Gastrocnemius medialis (tissue), 4 donors: ENCODE data around the gene KLF2. TPM values are rescaled to one million over a fixed set of nuclear protein-coding genes. Genes with fewer than 3 reads are reported as not detected.

Source experiments
- ATAC-seq, 2 donors: fragments of 150-250 bp; one replicate each; pipeline ENCODE4 v1.9.1; 2016
- DNase-seq, 2 donors: peaks; one replicate each; pipeline ENCODE4 v3.0.0-alpha.2; 2019
- H3K27ac ChIP-seq, 4 donors: fragments of 200-600 bp; sonication (generic); 1 replicate in 1 of 4; 2 replicates in 3 of 4; pipeline ENCODE4 v1.5.1; 2016 to 2018; ENCODE audit warnings: mild to moderate bottlenecking in 2 of 4, moderate library complexity in 1 of 4
- H3K27me3 ChIP-seq, 3 donors: fragments of 200-600 bp; sonication (generic) in 2 of 3; 1 replicate in 1 of 3; 2 replicates in 2 of 3; pipeline versions ENCODE4 v1.5.1 to v1.6.0; 2016 to 2019; ENCODE audit warnings: mild to moderate bottlenecking in 1 of 3, moderate library complexity in 1 of 3
- H3K36me3 ChIP-seq, 2 donors: fragments of 200-600 bp; sonication (generic) in 1 of 2; one replicate each; pipeline ENCODE4 v1.5.1; 2017 to 2018
- H3K4me1 ChIP-seq, 2 donors: fragments of 200-600 bp; sonication (generic) in 1 of 2; one replicate each; pipeline ENCODE4 v1.5.1; 2016 to 2017; ENCODE audit warnings: mild to moderate bottlenecking in 2 of 2
- H3K4me3 ChIP-seq, 4 donors: fragments of 200-600 bp; sonication (generic) in 3 of 4; 1 replicate in 1 of 4; 2 replicates in 3 of 4; pipeline ENCODE4 v1.5.1; 2016 to 2019; ENCODE audit warnings: mild to moderate bottlenecking in 2 of 4
- H3K9me3 ChIP-seq, 3 donors: fragments of 200-600 bp; sonication (generic) in 2 of 3; 1 replicate in 1 of 3; 2 replicates in 2 of 3; pipeline ENCODE4 v1.5.1; 2016 to 2019
- CTCF ChIP-seq, 5 experiments: fragments of 450-650 bp in 3 of 5; fragments of 200-600 bp in 2 of 5; sonication (generic) in 2 of 5; IDR thresholded peaks in 4 of 5; conservative IDR thresholded peaks in 1 of 5; 1 replicate in 4 of 5; 2 replicates in 1 of 5; pipeline ENCODE4 v1.5.1; 2016 to 2019; ENCODE audit warnings: antibody characterized with exemption in 5 of 5, mild to moderate bottlenecking in 3 of 5, moderate library complexity in 3 of 5
- POLR2A ChIP-seq, 2 donors: fragments of 450-650 bp; IDR thresholded peaks; one replicate each; pipeline ENCODE4 v1.6.1; 2017; ENCODE audit warnings: antibody characterized with exemption in 2 of 2, mild to moderate bottlenecking in 2 of 2, moderate library complexity in 2 of 2
- in situ Hi-C, 4 donors: fragments of 200-750 bp; cut with MboI; loops; one replicate each; pipeline versions ENCODE4 v1.15.0 to v1.8.0; 2017; ENCODE audit warnings: low sequenced_read_pairs in 4 of 4
- intact Hi-C: fragments of 100-400 bp; cut with DNase I; formaldehyde crosslinking; loops from one replicate; pipeline ENCODE4 v1.15.1; 2023; ENCODE audit warnings: low total_unique reads
- total RNA-seq, 4 donors: library from RNA; depleted of rRNA; stranded (reverse); fragments of >200 nt; gene quantifications; one replicate each; pipeline versions ENCODE4 v1.1.0 to v1.2.3, GENCODE V29; 2016

The KLF2 gene
- total RNA-seq, 4 donors from 2014 or later: 6.8 to 45.6 (median 32.0) TPM

DNA sequence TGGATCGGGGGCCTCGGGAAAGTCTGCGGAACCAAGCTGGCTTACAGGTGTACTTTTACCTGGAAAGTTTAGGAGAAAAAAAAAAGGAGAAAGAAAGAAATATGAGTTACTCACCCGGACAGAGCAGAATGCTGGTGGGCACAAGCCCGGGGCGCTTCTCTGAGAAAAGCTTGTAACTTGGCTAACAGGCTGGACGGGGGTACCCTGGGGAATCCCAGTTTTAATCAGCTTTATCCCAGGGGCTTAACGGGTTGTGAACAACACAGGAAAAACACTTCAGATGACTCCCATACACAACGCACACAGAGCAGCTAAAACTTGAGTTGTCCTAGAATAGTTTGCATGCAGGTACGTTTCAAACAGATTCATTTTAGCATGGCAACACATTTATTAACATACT, 37.3 kb downstream of the KLF2 start:
- peaks cover 0 to 8% of the 10 kb centered on the region in 2 donors for H3K36me3 ChIP-seq
- DNase-seq (no peak), ATAC-seq (no peak)
- H3K27me3 ChIP-seq: no peaks in the 10 kb centered on the region
- TF ChIP-seq POLR2A (IDR thresholded peaks at IDR 0.05) (no peak), CTCF (IDR thresholded peaks at IDR 0.05 in 4 of 5, conservative IDR thresholded peaks at IDR 0.05 in 1 of 5) (no peak)
- no peak overlapping the region for H3K4me3 ChIP-seq
- H3K4me1 ChIP-seq: peaks cover 24 to 34% of the 10 kb centered on the region in 2 donors
- in situ Hi-C loops (no loop called here), intact Hi-C loops (no loop called here)
- peak overlapping the region in 2 of 4 donors; percentile 7 to 14 for H3K27ac ChIP-seq
- no peaks in the 10 kb centered on the region for H3K9me3 ChIP-seq

GRCh38 chr19:16363133-16363851, 38.7 kb downstream of the KLF2 start:
- DNase-seq: no peak
- in situ Hi-C loops: no loop called here

DNA sequence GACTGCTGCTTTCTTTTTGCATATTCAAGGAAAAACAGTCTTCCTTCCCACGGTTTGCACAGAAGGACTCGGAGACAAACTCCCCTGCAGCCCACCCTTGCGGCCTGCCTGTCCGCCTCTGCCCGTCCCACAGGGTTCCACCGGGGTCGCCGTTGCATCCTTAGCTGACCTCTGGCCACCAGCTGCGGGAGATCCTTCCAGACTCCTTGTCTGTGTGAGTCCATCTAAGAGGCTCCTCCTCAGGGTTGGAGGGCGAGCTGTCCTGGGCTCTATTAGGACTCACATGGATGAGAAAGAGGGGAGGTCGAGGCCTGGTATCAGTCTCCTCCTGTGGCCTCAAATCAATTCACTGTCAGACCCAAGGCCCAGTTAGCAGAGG, 39.2 kb downstream of the KLF2 start:
- H3K36me3 ChIP-seq: no peaks in the 10 kb centered on the region
- H3K27ac ChIP-seq: peak overlapping the region; percentile 18 to 86 (median 46)
- no peak for TF ChIP-seq CTCF (IDR thresholded peaks at IDR 0.05 in 4 of 5, conservative IDR thresholded peaks at IDR 0.05 in 1 of 5)
- no peak for TF ChIP-seq POLR2A (IDR thresholded peaks at IDR 0.05)
- H3K27me3 ChIP-seq: no peaks in the 10 kb centered on the region
- peaks cover 26 to 47% of the 10 kb centered on the region in 2 donors for H3K4me1 ChIP-seq
- DNase-seq: no peak
- intact Hi-C loops (no loop called here), in situ Hi-C loops (no loop called here)
- H3K9me3 ChIP-seq: no peaks in the 10 kb centered on the region
- no peak overlapping the region for H3K4me3 ChIP-seq
- ATAC-seq: no peak

More at GRCh38 chr19:16363133-16363851, 38.7 kb downstream of the KLF2 start:
- no peaks in the 10 kb centered on the region for H3K27me3 ChIP-seq
- no peaks in the 10 kb centered on the region for H3K9me3 ChIP-seq
- H3K36me3 ChIP-seq: no peaks in the 10 kb centered on the region
- TF ChIP-seq POLR2A (IDR thresholded peaks at IDR 0.05): no peak
- no peak for TF ChIP-seq CTCF (IDR thresholded peaks at IDR 0.05 in 4 of 5, conservative IDR thresholded peaks at IDR 0.05 in 1 of 5)
- ATAC-seq: no peak
- H3K27ac ChIP-seq: peak overlapping the region; percentile 18 to 86 (median 46)
- peaks cover 26 to 43% of the 10 kb centered on the region in 2 donors for H3K4me1 ChIP-seq
- intact Hi-C loops: no loop called here
- H3K4me3 ChIP-seq: no peak overlapping the region

DNA sequence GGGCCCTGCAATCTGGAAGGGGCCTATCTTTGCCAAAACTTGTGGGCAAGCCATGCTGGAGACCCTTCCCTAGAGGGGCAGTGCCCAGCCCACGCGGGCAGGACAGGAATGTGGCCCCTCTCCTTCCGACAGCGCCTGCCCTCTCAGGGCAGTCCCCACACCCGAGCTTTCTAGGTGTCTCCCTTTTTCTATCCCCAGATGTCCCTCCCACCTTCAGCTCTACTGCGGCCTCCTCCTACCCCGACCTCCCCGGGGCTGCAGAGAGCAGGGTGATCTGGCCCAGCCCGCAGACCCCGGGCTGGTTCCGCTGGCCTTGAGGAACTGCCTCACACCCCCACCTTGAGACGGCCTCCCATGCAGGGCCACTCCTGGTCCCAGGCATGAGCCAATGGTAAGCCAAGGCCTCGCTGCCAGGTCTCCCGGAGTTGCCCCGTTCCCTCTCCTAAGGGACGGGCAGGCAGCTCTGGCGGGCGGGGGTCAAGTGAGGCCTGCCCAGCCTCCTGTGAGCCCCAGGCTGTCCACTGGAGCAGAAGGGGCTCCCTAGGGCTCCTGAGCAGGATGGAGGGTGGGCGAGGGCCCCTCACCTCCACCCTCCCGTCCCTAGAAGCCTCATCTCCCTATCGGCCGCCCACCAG, 39.7 kb downstream of the KLF2 start:
- no peaks in the 10 kb centered on the region for H3K9me3 ChIP-seq
- H3K4me3 ChIP-seq: no peak overlapping the region
- DNase-seq: no peak
- ATAC-seq: no peak
- H3K27me3 ChIP-seq: no peaks in the 10 kb centered on the region
- in situ Hi-C loops: no loop called here
- intact Hi-C loops: no loop called here
- peak overlapping the region; percentile 18 to 86 (median 70) for H3K27ac ChIP-seq
- peaks cover 21 to 49% of the 10 kb centered on the region in 2 donors for H3K4me1 ChIP-seq
- no peak for TF ChIP-seq POLR2A (IDR thresholded peaks at IDR 0.05)
- no peak for TF ChIP-seq CTCF (IDR thresholded peaks at IDR 0.05 in 4 of 5, conservative IDR thresholded peaks at IDR 0.05 in 1 of 5)
- no peaks in the 10 kb centered on the region for H3K36me3 ChIP-seq
